CD4-positive, alpha-beta T cell treated with Interleukin-6 at 100 ng/mL for 8 hours (primary cell): ENCODE measurements around the gene CHST3.

ENCODE experiments used
- DNase-seq: peaks from one replicate; pipeline ENCODE4 v3.0.0-alpha.2; 2020; ENCODE audit warnings: mixed read lengths, low spot score

The CHST3 gene

GRCh38 chr10:71990706-71991269, 26.6 kb downstream of the CHST3 start:
- no peak for DNase-seq

- no peak for DNase-seq
These were observed 31.3 kb downstream of the CHST3 start for GRCh38 chr10:71995449-71995848.

GRCh38 chr10:71995887-71996575, 31.8 kb downstream of the CHST3 start:
- DNase-seq: no peak

GRCh38 chr10:71996592-71997371, 32.6 kb downstream of the CHST3 start:
- DNase-seq: no peak

- DNase-seq: no peak
These were observed 34.1 kb downstream of the CHST3 start for GRCh38 chr10:71998119-71998839.

- no peak for DNase-seq
These were observed 34.6 kb downstream of the CHST3 start for GRCh38 chr10:71998840-71999194.

GRCh38 chr10:71999360-72000072, 35.3 kb downstream of the CHST3 start:
- no peak for DNase-seq

- no peak for DNase-seq
These were observed 36.2 kb downstream of the CHST3 start for GRCh38 chr10:72000073-72001032.

GRCh38 chr10:72001033-72001395, 36.8 kb downstream of the CHST3 start:
- DNase-seq: no peak

- DNase-seq: no peak
These were observed 38.4 kb downstream of the CHST3 start for GRCh38 chr10:72002354-72003295.

- DNase-seq: no peak
These were observed 41.8 kb downstream of the CHST3 start for GRCh38 chr10:72006026-72006425.

- no peak for DNase-seq
These were observed 43.2 kb downstream of the CHST3 start for GRCh38 chr10:72007246-72007892.

- DNase-seq: no peak
These were observed 44.1 kb downstream of the CHST3 start for GRCh38 chr10:72008096-72008981.

GRCh38 chr10:72009051-72009424, 44.8 kb downstream of the CHST3 start:
- no peak for DNase-seq

- DNase-seq: no peak
These were observed 45.4 kb downstream of the CHST3 start for GRCh38 chr10:72009425-72010081.

- DNase-seq: no peak
These were observed 46.2 kb downstream of the CHST3 start for GRCh38 chr10:72010234-72010973.

- no peak for DNase-seq
These were observed 46.8 kb downstream of the CHST3 start for GRCh38 chr10:72011016-72011415.
